H9 (cell line): ENCODE results near the gene SREBF1. TPM values are rescaled to one million over a fixed set of nuclear protein-coding genes. Genes with fewer than 3 reads are reported as not detected.

Experiments used
- DNase-seq: peaks from one replicate; pipeline ENCODE4 v3.0.0-alpha.2; 2017
- H2AFZ ChIP-seq: one replicate; pipeline ENCODE4 v1.6.1; 2013; ENCODE audit warnings: mild to moderate bottlenecking, low read length, control low read depth, moderate library complexity
- H2AK5ac ChIP-seq: 2 replicates; pipeline ENCODE4 v1.6.1; 2013; ENCODE audit warnings: low read length, control low read depth, mixed read lengths; ENCODE audit not compliant: insufficient read length
- H2BK120ac ChIP-seq: one replicate; pipeline ENCODE4 v1.6.1; 2013; ENCODE audit warnings: low read depth, mild to moderate bottlenecking, low read length, control low read depth, inconsistent platforms; ENCODE audit not compliant: poor library complexity, severe bottlenecking
- H2BK12ac ChIP-seq: 2 replicates; pipeline ENCODE4 v1.6.1; 2013; ENCODE audit warnings: low read length, control low read depth, mixed read lengths, low read depth; ENCODE audit not compliant: insufficient read length
- H2BK15ac ChIP-seq: 2 replicates; pipeline ENCODE4 v1.6.1; 2013; ENCODE audit warnings: low read depth, low read length, control low read depth
- H2BK20ac ChIP-seq: one replicate; pipeline ENCODE4 v1.6.1; 2013; ENCODE audit warnings: low read depth, mild to moderate bottlenecking, low read length, control low read depth, inconsistent platforms; ENCODE audit not compliant: poor library complexity, severe bottlenecking
- H2BK5ac ChIP-seq: 2 replicates; pipeline ENCODE4 v1.6.1; 2013; ENCODE audit warnings: low read length, control low read depth, mixed read lengths; ENCODE audit not compliant: insufficient read length
- H3K14ac ChIP-seq: 2 replicates; pipeline ENCODE4 v1.6.1; 2013; ENCODE audit warnings: low read length, control low read depth; ENCODE audit not compliant: insufficient read depth
- H3K18ac ChIP-seq: 2 replicates; pipeline ENCODE4 v1.6.1; 2013; ENCODE audit warnings: low read depth, mild to moderate bottlenecking, mixed read lengths, low read length, control low read depth; ENCODE audit not compliant: insufficient read length
- H3K23ac ChIP-seq: 2 replicates; pipeline ENCODE4 v1.6.1; 2013; ENCODE audit warnings: low read length, control low read depth, mixed read lengths, low read depth; ENCODE audit not compliant: insufficient read length
- H3K23me2 ChIP-seq: 2 replicates; pipeline ENCODE4 v1.6.1; 2013; ENCODE audit warnings: low read depth, mild to moderate bottlenecking, mixed read lengths, low read length, control low read depth; ENCODE audit not compliant: insufficient read length, poor library complexity, severe bottlenecking
- H3K27ac ChIP-seq: 2 replicates; pipeline ENCODE4 v1.5.1; 2013; ENCODE audit warnings: low read length, control low read depth, mixed read lengths, low read depth; ENCODE audit not compliant: insufficient read length
- H3K27me3 ChIP-seq: 2 replicates; pipeline ENCODE4 v1.6.1; 2013; ENCODE audit warnings: low read length, control low read depth, inconsistent platforms; ENCODE audit not compliant: insufficient read depth
- H3K4ac ChIP-seq: 2 replicates; pipeline ENCODE4 v1.6.1; 2013; ENCODE audit warnings: low read depth, mild to moderate bottlenecking, control low read depth, inconsistent platforms, low read length, moderate library complexity
- H3K4me1 ChIP-seq: 2 replicates; pipeline ENCODE4 v1.6.1; 2013; ENCODE audit warnings: low read length, control low read depth, inconsistent platforms; ENCODE audit not compliant: insufficient read depth
- H3K4me2 ChIP-seq: 2 replicates; pipeline ENCODE4 v1.6.1; 2013; ENCODE audit warnings: low read length, control low read depth, mixed read lengths; ENCODE audit not compliant: insufficient read length, insufficient read depth
- H3K56ac ChIP-seq: 2 replicates; pipeline ENCODE4 v1.6.1; 2013; ENCODE audit warnings: low read depth, mild to moderate bottlenecking, mixed read lengths, low read length, control low read depth; ENCODE audit not compliant: insufficient read length
- H3K79me1 ChIP-seq: 2 replicates; pipeline ENCODE4 v1.6.1; 2013; ENCODE audit warnings: low read depth, mild to moderate bottlenecking, moderate library complexity, low read length, control low read depth, inconsistent platforms; ENCODE audit not compliant: insufficient read depth, poor library complexity, severe bottlenecking
- H3K79me2 ChIP-seq: 2 replicates; pipeline ENCODE4 v1.6.1; 2013; ENCODE audit warnings: low read length, control low read depth, inconsistent platforms; ENCODE audit not compliant: insufficient read depth
- H3K9ac ChIP-seq: 2 replicates; pipeline ENCODE4 v1.6.1; 2013; ENCODE audit warnings: low read length, control low read depth, mixed read lengths; ENCODE audit not compliant: insufficient read length; ENCODE audit errors: extremely low read depth
- H3K9me3 ChIP-seq: one replicate; pipeline ENCODE4 v1.6.1; 2013; ENCODE audit warnings: low read depth, low read length, inconsistent platforms; ENCODE audit not compliant: control insufficient read depth
- H3T11ph ChIP-seq: one replicate; pipeline ENCODE4 v1.6.1; 2013; ENCODE audit warnings: mild to moderate bottlenecking, low read length, control low read depth, inconsistent platforms
- H4K20me1 ChIP-seq: one replicate; pipeline ENCODE4 v1.6.1; 2013; ENCODE audit not compliant: control insufficient read depth, insufficient read length, insufficient read depth
- H4K5ac ChIP-seq: 2 replicates; pipeline ENCODE4 v1.6.1; 2013; ENCODE audit warnings: low read depth, mild to moderate bottlenecking, mixed read lengths, low read length, control low read depth; ENCODE audit not compliant: insufficient read length
- H4K8ac ChIP-seq: replicated peaks from 2 replicates; pipeline ENCODE4 v1.6.1; 2013; ENCODE audit warnings: low read length, control low read depth, mixed read lengths, low read depth; ENCODE audit not compliant: insufficient read length
- H4K91ac ChIP-seq: 2 replicates; pipeline ENCODE4 v1.6.1; 2013; ENCODE audit warnings: low read depth, mild to moderate bottlenecking, moderate library complexity, mixed read lengths, low read length, control low read depth; ENCODE audit not compliant: insufficient read length
- H3K27ac Mint-ChIP-seq, 3 experiments: 2 replicates in 2 of 3; 3 replicates in 1 of 3; pipeline ENCODE4 v1.8.0; 2020 to 2021; ENCODE audit warnings: mixed read lengths in 3 of 3, mild to moderate bottlenecking in 1 of 3, moderate library complexity in 1 of 3
- H3K27me3 Mint-ChIP-seq: 2 replicates; pipeline ENCODE4 v1.8.0; 2021; ENCODE audit warnings: low read depth, mild to moderate bottlenecking, moderate library complexity, mixed read lengths
- H3K36me3 Mint-ChIP-seq, 3 experiments: 2 replicates in 2 of 3; 3 replicates in 1 of 3; pipeline ENCODE4 v1.8.0; 2020 to 2021; ENCODE audit warnings: low read depth in 3 of 3, mixed read lengths in 3 of 3; ENCODE audit not compliant: insufficient read depth in 1 of 3
- H3K4me1 Mint-ChIP-seq, 2 experiments: 2 replicates each; pipeline ENCODE4 v1.8.0; 2020; ENCODE audit warnings: mixed read lengths in 2 of 2
- H3K4me3 Mint-ChIP-seq, 2 experiments: 2 replicates in 1 of 2; 3 replicates in 1 of 2; pipeline ENCODE4 v1.8.0; 2020 to 2021; ENCODE audit warnings: mild to moderate bottlenecking in 2 of 2, mixed read lengths in 2 of 2, moderate library complexity in 1 of 2
- H3K9me3 Mint-ChIP-seq, 2 experiments: 2 replicates in 1 of 2; 3 replicates in 1 of 2; pipeline ENCODE4 v1.8.0; 2020; ENCODE audit warnings: mild to moderate bottlenecking in 2 of 2, mixed read lengths in 2 of 2, moderate library complexity in 1 of 2
- WGBS: extraction: QIAGEN DNeasy Blood & Tissue Kit; methylation state at CpG from one replicate; pipeline ENCODE4 v1.1.7; 2013; ENCODE audit warnings: missing lambda C conversion rate, low lambda C conversion rate, mixed read lengths; ENCODE audit not compliant: insufficient read length; ENCODE audit errors: extremely low coverage; 5-methylcytosine and 5-hydroxymethylcytosine counted together
- total RNA-seq: library from RNA; stranded (reverse); gene quantifications from 2 replicates; pipeline ENCODE4 v1.2.1, GENCODE V29; 2021
- TF ChIP-seq, protein P1 (sequence below): fragments of 200-600 bp; sonication (generic); conservative IDR thresholded peaks from 3 replicates; pipeline ENCODE4 v1.8.0; 2021; ENCODE audit warnings: antibody characterized with exemption, mild to moderate bottlenecking

The SREBF1 gene
- total RNA-seq, 1 experiment from 2014 or later, result 81.9 TPM

DNA sequence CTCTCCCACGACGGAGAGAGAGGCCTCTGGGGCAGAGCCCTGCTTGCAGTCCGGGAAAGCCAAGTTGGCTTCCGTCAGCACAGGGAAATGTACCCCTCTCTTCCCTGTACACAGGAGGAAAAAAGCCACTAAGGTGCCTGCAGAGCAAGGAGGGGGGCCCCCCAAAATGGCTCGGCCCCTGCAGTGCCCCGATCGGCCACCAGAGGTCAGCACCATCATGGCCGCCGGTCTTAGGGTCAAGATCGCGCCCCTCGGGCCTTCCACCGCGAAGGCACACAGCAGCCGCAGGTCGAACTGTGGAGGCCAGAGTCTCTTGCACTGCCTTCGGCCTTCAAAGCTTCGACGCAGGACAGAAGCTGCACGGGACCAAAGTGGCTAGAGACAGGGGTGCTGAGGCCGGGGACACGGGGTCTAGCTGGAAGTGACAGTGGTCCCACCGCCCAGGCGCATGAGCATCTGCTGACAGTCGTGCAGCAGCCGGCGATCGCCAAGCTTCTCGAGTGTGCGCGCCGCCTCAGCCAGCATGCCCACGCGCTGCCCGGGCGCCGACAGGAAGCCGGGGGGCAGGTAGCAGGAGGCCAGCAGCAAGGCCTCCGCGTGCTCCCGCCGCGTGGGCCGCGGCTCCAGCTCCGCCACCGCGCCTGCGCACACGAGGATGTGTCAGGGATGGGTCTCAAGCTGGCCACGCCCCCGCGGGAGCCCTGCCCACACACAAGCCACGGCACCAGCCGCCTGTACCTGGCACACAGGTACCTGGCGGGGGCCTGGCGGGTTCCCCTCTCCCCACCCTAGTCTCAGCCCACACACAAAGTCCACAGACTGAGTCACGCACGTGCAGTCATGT, 24.4 kb downstream of the SREBF1 start:
- no CpG with 5 or more reads among the region's 59 CpGs for WGBS
- no peaks in the 10 kb centered on the region for H3K79me1 ChIP-seq
- Mint-ChIP-seq H3K4me3 (no peak overlapping the region), H3K36me3 (peaks cover 9 to 37% (median 29%) of the 10 kb centered on the region in 3 experiments), H3K27me3 (peaks cover 18% of the 10 kb centered on the region), H3K27ac (no peak overlapping the region; a peak in 1 of 7 replicates), H3K4me1 (peaks cover 17 to 25% of the 10 kb centered on the region in 2 experiments), H3K9me3 (no peaks in the 10 kb centered on the region)
- H2BK120ac ChIP-seq, result no peak overlapping the region
- H3K23ac ChIP-seq, result no peak overlapping the region
- no peak overlapping the region for H3T11ph ChIP-seq
- H2BK20ac ChIP-seq, result no peak overlapping the region
- no peak overlapping the region for H2AFZ ChIP-seq
- no peak overlapping the region for H4K8ac ChIP-seq
- H3K9me3 ChIP-seq, result no peaks in the 10 kb centered on the region
- no peak overlapping the region for H3K14ac ChIP-seq
- H2BK12ac ChIP-seq, result no peak overlapping the region
- no peaks in the 10 kb centered on the region; the same call in 1 of the 2 replicates for H3K4me1 ChIP-seq
- no peak overlapping the region for H3K4ac ChIP-seq
- H4K20me1 ChIP-seq, result no peaks in the 10 kb centered on the region
- no peak overlapping the region for H3K56ac ChIP-seq
- H4K91ac ChIP-seq, result no peak overlapping the region
- no peaks in the 10 kb centered on the region for H3K79me2 ChIP-seq
- TF ChIP-seq, protein P1, sequence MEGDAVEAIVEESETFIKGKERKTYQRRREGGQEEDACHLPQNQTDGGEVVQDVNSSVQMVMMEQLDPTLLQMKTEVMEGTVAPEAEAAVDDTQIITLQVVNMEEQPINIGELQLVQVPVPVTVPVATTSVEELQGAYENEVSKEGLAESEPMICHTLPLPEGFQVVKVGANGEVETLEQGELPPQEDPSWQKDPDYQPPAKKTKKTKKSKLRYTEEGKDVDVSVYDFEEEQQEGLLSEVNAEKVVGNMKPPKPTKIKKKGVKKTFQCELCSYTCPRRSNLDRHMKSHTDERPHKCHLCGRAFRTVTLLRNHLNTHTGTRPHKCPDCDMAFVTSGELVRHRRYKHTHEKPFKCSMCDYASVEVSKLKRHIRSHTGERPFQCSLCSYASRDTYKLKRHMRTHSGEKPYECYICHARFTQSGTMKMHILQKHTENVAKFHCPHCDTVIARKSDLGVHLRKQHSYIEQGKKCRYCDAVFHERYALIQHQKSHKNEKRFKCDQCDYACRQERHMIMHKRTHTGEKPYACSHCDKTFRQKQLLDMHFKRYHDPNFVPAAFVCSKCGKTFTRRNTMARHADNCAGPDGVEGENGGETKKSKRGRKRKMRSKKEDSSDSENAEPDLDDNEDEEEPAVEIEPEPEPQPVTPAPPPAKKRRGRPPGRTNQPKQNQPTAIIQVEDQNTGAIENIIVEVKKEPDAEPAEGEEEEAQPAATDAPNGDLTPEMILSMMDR, result peak; percentile 100
- H3K27ac ChIP-seq, result no peak overlapping the region
- peaks cover 8% of the 10 kb centered on the region; the same call in 1 of the 2 replicates for H3K27me3 ChIP-seq
- no peak overlapping the region for H3K4me2 ChIP-seq
- no peak overlapping the region for H4K5ac ChIP-seq
- H3K23me2 ChIP-seq, result peaks cover 6% of the 10 kb centered on the region
- no peak overlapping the region for H2BK5ac ChIP-seq
- H2BK15ac ChIP-seq, result no peak overlapping the region
- no peak overlapping the region for H2AK5ac ChIP-seq
- no peak overlapping the region for H3K18ac ChIP-seq
- no peak overlapping the region for H3K9ac ChIP-seq
- DNase-seq, result peak; percentile 94
